ENCODE data around the gene PACS1.

DNA sequence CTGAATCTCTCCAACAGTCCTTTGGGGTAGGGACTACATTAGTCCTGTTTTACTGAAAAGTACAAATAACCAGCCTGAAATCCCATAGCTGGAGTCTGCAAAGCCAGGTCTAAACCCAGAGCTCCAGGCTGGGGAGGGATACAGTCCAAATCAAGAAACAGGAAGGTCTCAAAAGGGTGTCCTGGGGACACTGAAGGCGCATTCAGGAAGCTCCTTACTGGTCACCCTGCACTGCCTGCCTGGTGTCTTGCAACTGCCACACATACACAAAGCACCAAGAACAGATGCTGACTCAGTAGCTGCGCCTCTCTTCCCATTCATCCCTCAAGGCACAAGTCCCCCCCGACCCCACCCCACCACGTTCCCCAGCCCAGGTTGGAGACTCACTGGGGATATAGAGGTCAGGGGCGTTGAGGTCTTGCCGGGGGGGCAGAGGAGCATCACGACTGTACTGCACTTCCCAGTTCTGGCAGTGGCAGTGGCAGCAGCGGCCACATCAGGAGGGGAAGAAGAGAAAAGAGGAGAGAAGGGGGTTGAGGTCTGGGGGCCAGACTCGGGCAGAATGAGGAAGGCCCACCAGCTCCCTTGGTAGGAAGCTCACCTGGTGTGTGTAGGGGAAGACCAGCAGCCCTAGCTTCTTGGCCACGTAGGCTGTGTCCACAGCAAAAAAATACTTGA lies 217.3 kb downstream of the PACS1 start:
- TF ChIP-seq CTCF (IDR thresholded peaks at IDR 0.05) (no peak), POLR2A (IDR thresholded peaks at IDR 0.05) (no peak)

Measured in right lobe of liver (tissue), 4 donors.